Spleen (tissue), 7 donors: Measurements from ENCODE around the gene CEP128.

ENCODE experiments used
- CTCF ChIP-seq, 11 experiments: fragments of 200-600 bp in 7 of 11; fragments of 450-650 bp in 4 of 11; sonication (generic) in 4 of 11; IDR thresholded peaks in 8 of 11; conservative IDR thresholded peaks in 3 of 11; 1 replicate in 7 of 11; 2 replicates in 4 of 11; pipeline versions ENCODE4 v1.4.0 to v1.8.0; 2016 to 2021; ENCODE audit warnings: antibody characterized with exemption in 11 of 11, inconsistent platforms in 4 of 11, mild to moderate bottlenecking in 1 of 11
- POLR2A ChIP-seq, 3 donors: fragments of 450-650 bp; IDR thresholded peaks; one replicate each; pipeline ENCODE4 v1.5.1; 2017; ENCODE audit warnings: antibody characterized with exemption in 3 of 3, mild to moderate bottlenecking in 1 of 3
- POLR2AphosphoS5 ChIP-seq, 3 donors: sonication (generic); formaldehyde crosslinking; IDR thresholded peaks; one replicate each; pipeline ENCODE4 v1.5.1; 2017; ENCODE audit warnings: antibody characterized with exemption in 3 of 3
- donor health status: DM: no; HTN: no; CAD: no; lungs with moderate emphysema.
- donor health status: DM: no; HTN: no; CAD: no.
- donor health status: DM: no; HTN: no; CAD: no.

- TF ChIP-seq POLR2A (IDR thresholded peaks at IDR 0.05) (no peak), CTCF (IDR thresholded peaks at IDR 0.05 in 8 of 11, conservative IDR thresholded peaks at IDR 0.05 in 3 of 11) (no peak), POLR2AphosphoS5 (IDR thresholded peaks at IDR 0.05) (no peak)
These were observed 436.8 kb downstream of the CEP128 start for GRCh38 chr14:80504781-80505180.
